Measurements from ENCODE around the gene STAB1.

The STAB1 gene

DNA sequence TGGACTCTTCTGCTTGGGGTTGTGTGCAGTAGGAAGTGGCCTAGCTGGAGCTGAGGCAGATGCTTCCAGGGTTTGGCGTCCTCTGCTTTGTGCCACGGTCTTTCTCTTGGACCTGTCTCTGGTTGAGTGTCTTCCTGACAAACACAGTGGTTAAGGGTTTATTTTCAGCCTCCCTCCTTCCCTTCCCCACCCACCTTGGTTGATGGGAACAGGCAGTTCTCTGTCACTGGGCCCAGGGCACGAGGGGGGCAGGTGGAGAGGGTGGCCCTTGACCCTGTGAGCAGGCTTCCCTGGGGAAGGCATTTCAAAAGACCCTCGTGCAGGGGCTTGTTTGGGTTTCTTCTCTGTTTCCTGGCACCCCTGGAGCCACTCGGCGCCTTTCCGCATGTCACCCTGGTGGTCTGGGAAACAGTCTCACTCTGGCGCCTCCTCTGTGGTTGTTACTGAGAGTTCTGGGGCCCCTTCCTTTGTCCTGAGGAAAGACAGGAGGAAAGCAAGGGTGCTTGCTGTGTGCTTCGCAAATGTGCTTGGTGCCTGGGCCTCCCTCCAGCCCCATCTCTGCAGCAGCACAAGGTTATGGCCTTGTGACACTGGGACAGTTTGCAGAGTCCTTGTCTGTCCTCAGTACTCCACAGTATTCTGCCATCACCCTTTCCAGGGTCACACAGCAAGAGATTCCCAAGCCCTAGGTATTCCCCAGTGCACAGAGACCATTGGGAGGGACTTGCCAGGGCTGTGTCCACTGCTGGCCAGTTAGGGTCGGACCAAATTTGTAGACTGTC is 10.3 kb upstream of the STAB1 start:
- no peak for DNase-seq

DNA sequence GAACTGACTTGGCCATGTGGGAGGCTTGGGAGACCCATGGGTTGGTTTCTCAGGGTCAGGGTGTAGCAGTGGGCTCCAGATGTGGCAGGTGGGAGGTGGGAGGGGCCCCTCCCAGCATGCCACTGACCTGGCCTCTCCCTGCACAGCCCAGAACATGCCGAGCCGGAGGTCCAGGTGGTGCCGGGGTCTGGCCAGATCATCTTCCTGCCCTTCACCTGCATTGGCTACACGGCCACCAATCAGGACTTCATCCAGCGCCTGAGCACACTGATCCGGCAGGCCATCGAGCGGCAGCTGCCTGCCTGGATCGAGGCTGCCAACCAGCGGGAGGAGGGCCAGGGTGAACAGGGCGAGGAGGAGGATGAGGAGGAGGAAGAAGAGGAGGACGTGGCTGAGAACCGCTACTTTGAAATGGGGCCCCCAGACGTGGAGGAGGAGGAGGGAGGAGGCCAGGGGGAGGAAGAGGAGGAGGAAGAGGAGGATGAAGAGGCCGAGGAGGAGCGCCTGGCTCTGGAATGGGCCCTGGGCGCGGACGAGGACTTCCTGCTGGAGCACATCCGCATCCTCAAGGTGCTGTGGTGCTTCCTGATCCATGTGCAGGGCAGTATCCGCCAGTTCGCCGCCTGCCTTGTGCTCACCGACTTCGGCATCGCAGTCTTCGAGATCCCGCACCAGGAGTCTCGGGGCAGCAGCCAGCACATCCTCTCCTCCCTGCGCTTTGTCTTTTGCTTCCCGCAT is 7.9 kb upstream of the STAB1 start:
- DNase-seq = no peak

GRCh38 chr3:52487788-52488691 is 7.1 kb upstream of the STAB1 start:
- no peak for DNase-seq

DNA sequence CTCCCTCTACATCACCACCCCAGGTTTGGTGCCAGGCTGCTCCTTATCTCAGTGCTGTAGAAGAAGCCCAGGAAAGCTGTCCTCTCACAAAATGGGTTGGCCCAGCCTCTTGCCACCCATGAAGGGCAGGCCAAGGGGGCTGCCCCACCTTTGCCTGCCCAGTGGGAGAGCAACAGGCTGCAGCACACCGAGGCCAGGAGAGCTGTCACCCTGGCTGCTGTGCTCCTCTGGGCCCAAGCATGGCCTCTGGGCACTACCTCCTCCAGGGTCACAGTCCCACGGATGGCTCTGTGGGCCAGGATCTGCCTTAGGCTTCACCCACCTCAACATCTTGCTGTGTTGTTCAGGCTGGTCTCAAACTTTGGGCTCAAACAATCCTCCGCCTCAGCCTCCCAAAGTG is 6.4 kb upstream of the STAB1 start:
- no peak for DNase-seq

DNA sequence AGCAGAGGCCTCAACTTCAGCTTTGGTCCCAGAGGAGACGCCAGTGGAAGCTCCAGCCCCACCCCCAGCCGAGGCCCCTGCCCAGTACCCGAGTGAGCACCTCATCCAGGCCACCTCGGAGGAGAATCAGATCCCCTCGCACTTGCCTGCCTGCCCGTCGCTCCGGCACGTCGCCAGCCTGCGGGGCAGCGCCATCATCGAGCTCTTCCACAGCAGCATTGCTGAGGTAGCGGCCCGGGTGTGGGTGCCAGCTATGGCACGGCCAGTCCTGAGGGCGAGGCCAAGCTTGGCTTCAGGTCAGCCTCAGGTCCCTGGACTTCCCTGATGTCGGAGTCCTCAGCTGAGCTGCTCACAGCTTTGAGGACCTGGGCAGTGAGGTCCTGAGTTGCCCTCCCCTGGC is 5.7 kb upstream of the STAB1 start:
- DNase-seq = no peak

DNA sequence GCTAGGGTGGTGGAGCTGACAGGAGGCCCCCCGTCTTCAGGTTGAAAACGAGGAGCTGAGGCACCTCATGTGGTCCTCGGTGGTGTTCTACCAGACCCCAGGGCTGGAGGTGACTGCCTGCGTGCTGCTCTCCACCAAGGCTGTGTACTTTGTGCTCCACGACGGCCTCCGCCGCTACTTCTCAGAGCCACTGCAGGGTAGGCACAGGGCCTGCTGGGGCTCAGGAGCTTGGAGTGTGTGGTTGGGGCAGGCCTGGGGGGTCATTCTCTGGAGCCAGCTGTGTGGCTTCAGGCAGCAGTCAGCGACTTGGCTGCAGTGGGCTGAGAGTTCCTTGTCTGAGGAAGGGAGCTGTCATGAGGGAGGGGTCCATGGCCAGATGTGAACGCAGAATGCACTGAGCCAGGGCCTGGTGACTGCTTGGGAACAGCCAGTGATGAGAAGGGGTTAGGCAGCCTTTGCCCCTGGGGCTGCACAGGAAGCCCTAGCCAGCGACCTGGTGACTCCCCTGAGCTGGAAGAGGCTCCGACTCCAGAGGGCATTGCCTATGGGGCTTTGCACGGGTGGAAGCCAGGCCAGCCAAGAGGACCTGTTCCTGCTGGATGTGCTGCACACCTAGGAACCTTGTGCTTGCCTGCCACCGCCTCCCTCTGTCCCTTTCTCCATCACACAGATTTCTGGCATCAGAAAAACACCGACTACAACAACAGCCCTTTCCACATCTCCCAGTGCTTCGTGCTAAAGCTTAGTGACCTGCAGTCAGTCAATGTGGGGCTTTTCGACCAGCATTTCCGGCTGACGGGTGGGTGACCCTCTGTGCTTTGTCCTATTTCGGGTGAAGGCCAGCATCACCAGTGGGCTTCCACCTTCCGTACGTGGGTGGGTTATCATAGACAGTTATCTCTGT is 4.9 kb upstream of the STAB1 start:
- no peak for DNase-seq

GRCh38 chr3:52490939-52491526 is 4.1 kb upstream of the STAB1 start:
- no peak for DNase-seq

GRCh38 chr3:52492059-52492458 is 3.1 kb upstream of the STAB1 start:
- DNase-seq = no peak

GRCh38 chr3:52493232-52494017 is 1.7 kb upstream of the STAB1 start:
- DNase-seq = no peak

GRCh38 chr3:52494445-52494844 is 693 bp upstream of the STAB1 start:
- no peak for DNase-seq

DNA sequence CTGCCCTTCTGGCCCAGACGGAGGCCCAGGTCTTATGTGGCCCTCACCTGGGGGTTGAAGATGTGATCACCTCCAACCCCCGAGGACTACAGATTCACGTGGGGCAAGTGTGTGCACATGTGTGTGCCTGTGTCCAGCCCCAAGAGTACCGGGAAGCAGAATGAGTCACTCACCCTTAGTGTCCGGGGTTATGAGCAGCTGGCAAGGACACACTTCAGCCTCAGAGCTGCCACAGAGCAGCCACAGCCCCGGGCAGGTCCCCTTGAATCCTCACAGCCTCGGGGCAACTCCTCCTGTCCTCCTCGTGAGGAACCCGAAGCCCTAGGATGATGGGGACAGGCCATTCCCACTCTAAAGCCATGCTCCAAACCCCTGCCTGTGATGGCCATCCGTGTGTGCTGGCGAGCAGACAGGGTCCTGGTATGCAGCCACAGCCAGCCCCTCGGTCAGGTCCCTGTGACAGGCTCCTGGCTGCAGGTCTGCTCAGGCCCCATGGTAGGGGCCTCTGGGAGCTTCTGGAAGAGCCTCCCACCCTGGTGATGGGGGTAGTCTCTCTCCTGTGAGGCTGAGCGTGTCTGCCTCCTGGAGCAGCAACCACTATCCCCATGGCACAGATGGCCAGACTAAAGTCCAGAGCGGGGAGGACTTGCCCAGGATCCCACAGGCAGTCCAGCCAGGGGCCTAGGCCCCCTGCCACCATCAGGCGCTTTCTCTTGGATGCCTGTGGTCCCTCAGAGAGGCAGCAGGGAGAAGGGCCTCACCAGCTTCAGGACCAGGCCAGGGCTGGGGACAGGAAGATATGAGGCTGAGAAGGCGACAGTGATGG is 852 bp downstream of the STAB1 start:
- DNase-seq = no peak

DNA sequence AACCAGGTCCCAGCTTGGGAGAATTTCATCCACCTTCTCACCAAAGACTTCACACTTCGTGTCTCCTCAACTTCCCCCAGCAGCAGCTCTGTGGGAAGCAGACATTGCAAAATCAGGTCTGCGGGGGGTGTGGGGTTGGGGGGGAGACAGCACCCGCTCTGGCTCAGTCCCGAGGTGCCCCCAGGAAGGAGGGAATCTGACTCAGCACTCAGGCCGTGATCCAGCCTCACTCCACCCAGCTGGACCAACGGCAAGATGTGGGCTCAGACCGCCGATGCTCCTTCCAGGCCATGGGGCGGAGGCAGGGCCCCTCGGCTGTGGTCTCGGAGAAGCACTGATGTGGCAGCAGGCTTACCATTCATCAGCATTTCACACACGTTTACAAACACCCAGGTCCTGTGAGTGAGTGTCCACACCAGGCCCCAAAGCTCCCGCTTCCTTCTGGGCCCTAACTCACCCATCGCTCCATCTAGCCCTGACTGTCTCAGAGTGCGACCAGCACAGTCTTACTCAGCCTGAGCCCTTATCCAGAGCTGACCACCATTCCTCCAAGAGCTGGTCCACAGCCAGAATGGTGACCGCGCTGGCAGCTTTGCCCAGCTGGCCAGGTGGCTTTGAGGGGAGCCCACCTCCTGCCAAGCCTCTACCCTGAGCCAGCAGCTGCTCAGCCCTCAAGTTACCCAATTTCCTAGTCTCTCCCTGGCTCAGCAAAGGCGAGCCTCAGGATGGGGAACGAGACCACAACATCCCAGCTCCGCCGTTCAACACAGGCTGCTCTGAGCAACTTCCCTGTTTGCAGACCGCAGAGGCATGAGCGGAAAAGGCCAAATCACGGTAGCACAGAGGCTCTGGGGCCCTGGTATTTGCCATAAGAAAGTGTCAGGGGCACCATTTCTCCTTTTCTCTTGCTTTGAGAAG is 3.3 kb downstream of the STAB1 start:
- DNase-seq = peak; percentile 18

GRCh38 chr3:52501046-52501445 is 5.9 kb downstream of the STAB1 start:
- DNase-seq = no peak

GRCh38 chr3:52502001-52502400 is 6.9 kb downstream of the STAB1 start:
- DNase-seq = no peak

- no peak for DNase-seq
These were observed 7.7 kb downstream of the STAB1 start for GRCh38 chr3:52502808-52503350.

GRCh38 chr3:52503788-52504424 is 8.8 kb downstream of the STAB1 start:
- DNase-seq = no peak

DNA sequence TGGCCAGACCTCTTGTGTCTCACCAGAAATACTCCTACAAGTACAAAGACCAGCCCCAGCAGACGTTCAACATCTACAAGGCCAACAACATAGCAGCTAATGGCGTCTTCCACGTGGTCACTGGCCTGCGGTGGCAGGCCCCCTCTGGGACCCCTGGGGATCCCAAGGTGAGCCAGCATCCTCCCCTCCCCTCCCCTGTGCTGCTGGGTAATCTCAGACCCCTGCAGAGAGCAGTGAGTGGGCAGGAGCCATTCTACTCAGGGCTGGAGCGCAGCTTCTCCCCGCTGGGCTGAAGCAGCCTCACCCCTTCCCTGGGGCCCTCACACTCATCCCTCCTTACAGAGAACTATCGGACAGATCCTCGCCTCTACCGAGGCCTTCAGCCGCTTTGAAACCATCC is 9.8 kb downstream of the STAB1 start:
- DNase-seq = no peak

DNA sequence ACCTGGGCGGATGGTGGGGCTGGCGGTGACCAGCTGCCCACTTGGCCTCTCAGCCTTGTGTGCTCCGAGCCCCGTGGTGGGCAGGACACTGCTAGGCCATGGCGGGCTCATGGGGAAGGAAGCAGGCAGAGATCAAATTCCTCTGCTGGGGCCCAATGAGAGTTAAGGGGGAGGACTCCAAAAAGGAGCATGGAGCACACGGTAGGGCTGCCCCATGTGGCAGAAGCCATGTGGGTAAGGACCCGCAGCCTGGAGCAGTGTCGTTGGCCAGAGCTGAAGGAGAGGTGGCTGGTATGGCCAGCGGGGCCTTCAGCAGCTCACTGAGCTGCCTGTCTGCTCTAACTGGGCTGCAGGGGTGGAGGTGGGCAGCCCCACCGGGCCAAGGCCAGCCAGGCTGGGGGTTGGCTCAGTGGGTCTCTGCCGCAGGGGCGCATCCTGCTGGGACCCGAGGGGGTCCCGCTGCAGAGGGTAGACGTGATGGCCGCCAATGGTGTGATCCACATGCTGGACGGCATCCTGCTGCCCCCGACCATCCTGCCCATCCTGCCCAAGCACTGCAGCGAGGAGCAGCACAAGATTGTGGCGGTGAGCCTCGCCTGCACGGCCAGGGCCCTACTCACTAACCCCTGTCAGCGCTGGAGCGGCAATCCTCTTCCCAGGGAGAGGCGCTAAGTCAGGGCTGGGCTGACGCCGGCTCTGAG is 11.3 kb downstream of the STAB1 start:
- no peak for DNase-seq

Measured in CD4-positive, alpha-beta T cell treated with Interleukin-4 for 4 hours (primary cell).